ENCODE results near the gene IYD. TPM values are rescaled to one million over a fixed set of nuclear protein-coding genes. Genes with fewer than 3 reads are reported as not detected.

IYD gene
- total RNA-seq, 1 donor from 2014 or later = not detected

DNA sequence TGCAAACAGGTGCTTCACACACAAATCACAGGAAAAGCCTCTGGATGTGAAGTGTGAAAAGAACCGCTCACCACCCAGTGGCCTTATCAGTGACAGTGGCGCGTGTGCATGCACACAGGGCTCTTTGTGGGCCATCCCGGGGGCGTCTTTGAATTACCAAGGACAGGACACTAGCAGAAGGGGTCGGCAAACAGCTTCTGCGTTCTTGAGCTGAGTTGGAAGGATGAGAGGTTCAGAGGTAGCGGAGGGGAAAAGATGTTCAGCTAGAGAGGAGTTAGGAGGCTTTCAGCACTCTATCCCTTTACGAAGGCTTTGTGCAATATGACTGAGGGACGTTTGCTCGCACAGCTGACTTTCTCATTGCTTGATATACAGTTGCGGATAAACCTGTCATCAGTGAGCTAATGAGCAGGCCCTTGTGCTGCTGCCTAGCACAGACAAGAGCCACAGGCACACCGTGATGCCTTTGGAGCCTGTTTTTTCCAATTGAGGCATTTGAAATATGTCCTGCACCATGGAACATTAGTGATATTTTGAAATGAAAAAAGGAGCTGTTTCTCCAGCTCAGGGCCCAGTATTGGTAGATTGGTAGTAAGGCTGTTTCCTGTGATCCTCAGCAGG, 83.1 kb downstream of the IYD start:
- TF ChIP-seq, protein P1, sequence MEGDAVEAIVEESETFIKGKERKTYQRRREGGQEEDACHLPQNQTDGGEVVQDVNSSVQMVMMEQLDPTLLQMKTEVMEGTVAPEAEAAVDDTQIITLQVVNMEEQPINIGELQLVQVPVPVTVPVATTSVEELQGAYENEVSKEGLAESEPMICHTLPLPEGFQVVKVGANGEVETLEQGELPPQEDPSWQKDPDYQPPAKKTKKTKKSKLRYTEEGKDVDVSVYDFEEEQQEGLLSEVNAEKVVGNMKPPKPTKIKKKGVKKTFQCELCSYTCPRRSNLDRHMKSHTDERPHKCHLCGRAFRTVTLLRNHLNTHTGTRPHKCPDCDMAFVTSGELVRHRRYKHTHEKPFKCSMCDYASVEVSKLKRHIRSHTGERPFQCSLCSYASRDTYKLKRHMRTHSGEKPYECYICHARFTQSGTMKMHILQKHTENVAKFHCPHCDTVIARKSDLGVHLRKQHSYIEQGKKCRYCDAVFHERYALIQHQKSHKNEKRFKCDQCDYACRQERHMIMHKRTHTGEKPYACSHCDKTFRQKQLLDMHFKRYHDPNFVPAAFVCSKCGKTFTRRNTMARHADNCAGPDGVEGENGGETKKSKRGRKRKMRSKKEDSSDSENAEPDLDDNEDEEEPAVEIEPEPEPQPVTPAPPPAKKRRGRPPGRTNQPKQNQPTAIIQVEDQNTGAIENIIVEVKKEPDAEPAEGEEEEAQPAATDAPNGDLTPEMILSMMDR (IDR thresholded peaks at IDR 0.05) = no peak
- H3K4me3 Mint-ChIP-seq (ENCODE audit: unreplicated experiment) = no peak overlapping the region
- no peaks in the 10 kb centered on the region for H3K36me3 Mint-ChIP-seq (ENCODE audit: low read depth)
- DNase-seq (ENCODE audit: low spot score) = no peak
- no peaks in the 10 kb centered on the region for H3K27me3 Mint-ChIP-seq (ENCODE audit: low read depth)
- no peaks in the 10 kb centered on the region for H3K9me3 Mint-ChIP-seq (ENCODE audit: low read depth)
- H3K4me1 Mint-ChIP-seq (ENCODE audit: low read depth) = no peaks in the 10 kb centered on the region
- H3K27ac Mint-ChIP-seq (ENCODE audit: unreplicated experiment) = no peak overlapping the region

DNA sequence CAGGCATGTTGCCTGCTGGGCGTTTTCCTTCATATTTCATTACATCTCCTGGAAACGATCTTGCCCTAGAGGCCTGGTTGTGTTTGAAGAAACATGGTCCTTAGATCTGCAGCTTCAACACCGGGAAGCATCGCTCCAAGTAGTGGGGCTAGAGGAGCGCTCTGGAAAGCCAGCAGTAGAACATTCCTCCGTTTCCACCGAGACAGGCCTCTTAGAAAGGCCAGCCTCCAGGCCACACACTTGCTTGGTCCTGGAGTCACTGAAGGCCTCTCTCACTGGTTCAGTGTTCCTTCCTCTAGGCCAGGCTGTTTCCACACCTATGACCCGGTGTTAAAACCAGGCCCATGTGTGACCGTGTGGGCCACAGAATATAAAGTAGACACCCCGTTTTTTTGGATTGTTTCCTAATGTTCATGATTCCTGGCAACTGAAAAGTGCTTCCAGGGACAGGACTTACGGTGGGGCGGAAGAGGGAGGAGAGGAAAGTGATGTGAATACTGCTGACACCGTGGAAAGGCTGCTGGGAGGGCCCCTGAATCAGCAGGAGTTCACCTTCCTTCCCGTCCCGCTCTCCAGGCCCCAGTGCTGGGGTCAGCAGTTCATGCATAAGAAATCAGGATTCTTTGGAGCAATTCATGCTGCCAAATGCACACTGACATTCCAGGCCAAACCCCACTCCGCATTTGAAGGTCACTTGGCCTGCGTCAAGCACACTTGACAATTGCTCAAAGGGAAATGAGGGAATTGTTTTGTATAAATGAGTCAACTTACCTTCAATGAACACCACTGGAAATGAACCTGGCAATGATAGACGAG, 83.8 kb downstream of the IYD start:
- H3K9me3 Mint-ChIP-seq (ENCODE audit: low read depth) = no peaks in the 10 kb centered on the region
- no peak overlapping the region for H3K27ac Mint-ChIP-seq (ENCODE audit: unreplicated experiment)
- no peak for DNase-seq (ENCODE audit: low spot score)
- H3K27me3 Mint-ChIP-seq (ENCODE audit: low read depth) = no peaks in the 10 kb centered on the region
- no peak overlapping the region for H3K4me3 Mint-ChIP-seq (ENCODE audit: unreplicated experiment)
- TF ChIP-seq, protein P1 (IDR thresholded peaks at IDR 0.05) = no peak
- no peaks in the 10 kb centered on the region for H3K36me3 Mint-ChIP-seq (ENCODE audit: low read depth)
- no peaks in the 10 kb centered on the region for H3K4me1 Mint-ChIP-seq (ENCODE audit: low read depth)

DNA sequence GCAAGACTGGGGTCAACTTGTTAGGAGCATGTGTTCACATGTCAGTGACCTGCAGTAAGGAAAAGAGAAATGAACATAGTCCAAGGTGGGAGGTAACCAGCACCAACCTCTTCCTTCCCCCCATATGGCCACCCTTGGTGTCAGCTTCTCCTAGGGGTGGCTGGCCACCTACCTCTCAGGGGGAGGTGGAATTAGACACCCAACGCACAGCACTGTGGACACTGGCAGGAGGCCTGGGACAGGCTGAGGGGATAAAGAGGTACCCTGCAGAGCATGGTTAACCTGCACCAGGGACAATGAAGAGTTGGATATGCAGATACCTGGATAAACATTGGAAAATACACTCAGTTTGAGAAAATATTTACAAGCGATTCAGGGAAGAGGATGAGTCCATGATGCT, 84.5 kb downstream of the IYD start:
- Mint-ChIP-seq H3K4me3 (ENCODE audit: unreplicated experiment) (no peak overlapping the region), H3K27ac (ENCODE audit: unreplicated experiment) (no peak overlapping the region)
- no peak for DNase-seq (ENCODE audit: low spot score)

More for the DNA sequence above, 84.5 kb downstream of the IYD start:
- TF ChIP-seq, protein P1 (IDR thresholded peaks at IDR 0.05) = no peak
- Mint-ChIP-seq H3K4me1 (ENCODE audit: low read depth) (no peaks in the 10 kb centered on the region), H3K9me3 (ENCODE audit: low read depth) (no peaks in the 10 kb centered on the region), H3K36me3 (ENCODE audit: low read depth) (no peaks in the 10 kb centered on the region), H3K27me3 (ENCODE audit: low read depth) (no peaks in the 10 kb centered on the region)

Other genes with a start within 250 kb of the IYD start
- gene PPP1R14C, start 226.0 kb upstream of the IYD start, total RNA-seq = 1.5 to 3.4 TPM (median 3.3 TPM) in 3 replicates
- 0.87 to 3.7 TPM (median 1.8 TPM) in 3 replicates for gene PLEKHG1, start 230.9 kb downstream of the IYD start, total RNA-seq

Measured in chondrocyte (in vitro differentiated cells).